SU-DHL-6 (cell line): ENCODE measurements around the gene CDKL4.

Experiments used
- H2AFZ ChIP-seq: fragments of 200-600 bp; sonication (generic); 2 replicates; pipeline ENCODE4 v1.6.1; 2014; ENCODE audit warnings: low read depth, mild to moderate bottlenecking, moderate library complexity, mixed read lengths, antibody characterized with exemption, low read length; ENCODE audit not compliant: severe bottlenecking
- H3F3A ChIP-seq: fragments of 200-600 bp; shearing (Covaris generic); 2 replicates; pipeline ENCODE4 v1.6.0; 2016; ENCODE audit warnings: antibody characterized with exemption, mild to moderate bottlenecking; ENCODE audit not compliant: insufficient read depth
- H3K27ac ChIP-seq: fragments of 200-600 bp; sonication (generic); 2 replicates; pipeline ENCODE4 v1.5.1; 2016; ENCODE audit warnings: low read depth, mild to moderate bottlenecking, low read length, moderate library complexity, mixed read lengths
- H3K27me3 ChIP-seq: fragments of 200-600 bp; sonication (generic), shearing (Covaris generic); 2 replicates; pipeline ENCODE4 v1.6.0; 2014; ENCODE audit warnings: mild to moderate bottlenecking, low read length
- H3K36me3 ChIP-seq: fragments of 200-600 bp; sonication (generic); 2 replicates; pipeline ENCODE4 v1.6.1; 2014; ENCODE audit warnings: mild to moderate bottlenecking, low read length, mixed read lengths
- H3K4me2 ChIP-seq: fragments of 300-600, 200-600 bp; shearing (Covaris generic), sonication (generic); 2 replicates; pipeline ENCODE4 v1.6.0; 2014; ENCODE audit warnings: low read length, low read depth, mild to moderate bottlenecking; ENCODE audit not compliant: poor library complexity, severe bottlenecking
- H3K4me3 ChIP-seq: fragments of 200-600 bp; sonication (generic); 2 replicates; pipeline ENCODE4 v1.5.1; 2014; ENCODE audit warnings: antibody characterized with exemption, low read length, mild to moderate bottlenecking, mixed read lengths; ENCODE audit not compliant: insufficient read depth, poor library complexity, severe bottlenecking
- H3K79me2 ChIP-seq: fragments of 200-600 bp; sonication (generic); 2 replicates; pipeline ENCODE4 v1.6.1; 2014; ENCODE audit warnings: mild to moderate bottlenecking, low read length, moderate library complexity; ENCODE audit not compliant: insufficient read depth
- H3K9ac ChIP-seq: fragments of 200-600 bp; sonication (generic); 2 replicates; pipeline ENCODE4 v1.7.0; 2014; ENCODE audit warnings: mild to moderate bottlenecking, low read length
- H3K9me2 ChIP-seq: fragments of 200-600 bp; sonication (generic); replicated peaks from 2 replicates; pipeline ENCODE4 v1.6.1; 2014; ENCODE audit warnings: low read length; ENCODE audit not compliant: insufficient read depth
- H3K9me3 ChIP-seq: fragments of 200-600 bp; sonication (generic); 2 replicates; pipeline ENCODE4 v1.6.1; 2014; ENCODE audit warnings: low read length, mixed read lengths; ENCODE audit not compliant: insufficient read depth
- H4K20me1 ChIP-seq: fragments of 200-600 bp; sonication (generic); 2 replicates; pipeline ENCODE4 v1.6.1; 2014; ENCODE audit warnings: low read depth, mild to moderate bottlenecking, antibody characterized with exemption, low read length, moderate library complexity, mixed read lengths
- CTCF ChIP-seq: fragments of 200-600 bp; sonication (generic); IDR thresholded peaks from one replicate; pipeline ENCODE4 v1.5.1; 2017; ENCODE audit warnings: antibody characterized with exemption, mild to moderate bottlenecking, low read length, moderate library complexity; ENCODE audit not compliant: insufficient read depth, poor library complexity, severe bottlenecking
- EZH2phosphoT487 ChIP-seq: fragments of 200-600 bp; sonication (generic), shearing (Covaris generic); conservative IDR thresholded peaks from 2 replicates; pipeline ENCODE4 v1.6.1; 2018; ENCODE audit warnings: mild to moderate bottlenecking, antibody characterized with exemption, low read length, moderate library complexity, mixed read lengths

The CDKL4 gene

GRCh38 chr2:39160982-39161381 lies 82.8 kb downstream of the CDKL4 start:
- Histone ChIP-seq H3K4me3 (no peak overlapping the region), H3K4me2 (no peak overlapping the region), H3K9me2 (no peaks in the 10 kb centered on the region), H3K79me2 (no peaks in the 10 kb centered on the region), H3K27ac (no peak overlapping the region), H3K9me3 (no peaks in the 10 kb centered on the region), H3K9ac (no peak overlapping the region), H3F3A (no peaks in the 10 kb centered on the region), H3K36me3 (no peaks in the 10 kb centered on the region), H3K27me3 (no peaks in the 10 kb centered on the region), H4K20me1 (no peaks in the 10 kb centered on the region), H2AFZ (no peak overlapping the region)
- TF ChIP-seq EZH2phosphoT487 (no peak), CTCF (no peak)

GRCh38 chr2:39159283-39159682 lies 84.5 kb downstream of the CDKL4 start:
- no peak overlapping the region for H3K9ac ChIP-seq
- H3K27ac ChIP-seq, result no peak overlapping the region
- H3F3A ChIP-seq, result no peaks in the 10 kb centered on the region
- no peaks in the 10 kb centered on the region for H3K9me3 ChIP-seq
- H3K4me2 ChIP-seq, result no peak overlapping the region
- TF ChIP-seq EZH2phosphoT487 (no peak), CTCF (no peak)
- no peaks in the 10 kb centered on the region for H3K9me2 ChIP-seq
- no peaks in the 10 kb centered on the region for H3K36me3 ChIP-seq
- H3K27me3 ChIP-seq, result no peaks in the 10 kb centered on the region
- no peak overlapping the region for H3K4me3 ChIP-seq
- H2AFZ ChIP-seq, result no peak overlapping the region
- no peaks in the 10 kb centered on the region for H4K20me1 ChIP-seq
- no peaks in the 10 kb centered on the region for H3K79me2 ChIP-seq

- Histone ChIP-seq H3K36me3 (no peaks in the 10 kb centered on the region), H3K27ac (no peak overlapping the region), H3K79me2 (no peaks in the 10 kb centered on the region), H3K27me3 (no peaks in the 10 kb centered on the region), H3K4me3 (no peak overlapping the region), H2AFZ (no peak overlapping the region), H4K20me1 (no peaks in the 10 kb centered on the region), H3F3A (no peaks in the 10 kb centered on the region), H3K9me3 (no peaks in the 10 kb centered on the region), H3K9me2 (no peaks in the 10 kb centered on the region), H3K9ac (no peak overlapping the region), H3K4me2 (no peak overlapping the region)
- TF ChIP-seq CTCF (no peak), EZH2phosphoT487 (no peak)
These were observed 85.4 kb downstream of the CDKL4 start for GRCh38 chr2:39158351-39158750.
